GM12878 (cell line): Measurements from ENCODE around the gene TSHZ1. TPM values are rescaled to one million over a fixed set of nuclear protein-coding genes. Genes with fewer than 3 reads are reported as not detected.

Source experiments
- ATAC-seq: fragments of 200-7000 bp; cut with Tn5 transposase; 3 replicates; pipeline ENCODE4 v1.9.1; 2020; ENCODE audit warnings: mild to moderate bottlenecking, moderate library complexity
- BruUV-seq: library from RNA; stranded (reverse); fragments of 400-500 nt; replicated peaks from 2 replicates; lab custom pipeline; 2021; lab: Mats Ljungman, UMichigan
- CTCF ChIA-PET: fragments of 300-600 bp; sonication (Branson Sonifier 250); formaldehyde crosslinking; extraction: SDS; loops from one replicate; lab custom pipeline; 2021; ENCODE audit warnings: inconsistent platforms; lab: Yijun Ruan, JAX
- POLR2A ChIA-PET: fragments of 350-600 bp; formaldehyde crosslinking; extraction: SDS; loops from one replicate; lab custom pipeline; 2021; ENCODE audit warnings: inconsistent platforms; lab: Charles Lee
- RAD21 ChIA-PET: fragments of 300-600 bp; sonication (Branson Sonifier 250); formaldehyde crosslinking; loops from one replicate; lab custom pipeline; 2023; ENCODE audit warnings: antibody characterized with exemption; ENCODE audit not compliant: unreplicated experiment; lab: Charles Lee
- SMC1A ChIA-PET: fragments of 300-600 bp; sonication (Branson Sonifier 250); formaldehyde crosslinking; loops from one replicate; lab custom pipeline; 2023; ENCODE audit not compliant: unreplicated experiment, uncharacterized antibody; lab: Charles Lee
- DNase-seq: peaks from one replicate; pipeline ENCODE4 v3.0.0-alpha.2; 2011; ENCODE audit warnings: low read depth, low spot score
- FAIRE-seq: peaks from 3 replicates; lab custom pipeline; 2011; peaks lifted over from hg19 to GRCh38; lab: Jason Lieb, UNC
- H2AFZ ChIP-seq: 2 replicates; pipeline ENCODE4 v1.6.0; 2011; ENCODE audit warnings: low read depth, low read length, control low read depth; ENCODE audit not compliant: control insufficient read depth
- H3K27ac ChIP-seq: 2 replicates; pipeline ENCODE4 v1.5.1; 2011; ENCODE audit warnings: control low read depth; ENCODE audit not compliant: control insufficient read depth, insufficient read depth
- H3K27me3 ChIP-seq, 2 experiments: replicated peaks in 1 of 2; 2 replicates each; pipeline versions ENCODE4 v1.6.0 to v1.6.1; 2011; ENCODE audit warnings: low read length in 1 of 2; ENCODE audit not compliant: control insufficient read depth in 2 of 2, insufficient read depth in 2 of 2
- H3K36me3 ChIP-seq, 2 experiments: 2 replicates each; pipeline ENCODE4 v1.5.1; 2011; ENCODE audit warnings: low read length in 1 of 2; ENCODE audit not compliant: control insufficient read depth in 2 of 2, insufficient read depth in 2 of 2
- H3K4me1 ChIP-seq: 2 replicates; pipeline ENCODE4 v1.6.1; 2011; ENCODE audit warnings: mild to moderate bottlenecking, low read length, moderate library complexity, mixed read lengths; ENCODE audit not compliant: control insufficient read depth, insufficient read depth
- H3K4me2 ChIP-seq: 2 replicates; pipeline ENCODE4 v1.6.0; 2011; ENCODE audit warnings: control low read depth; ENCODE audit not compliant: control insufficient read depth, insufficient read depth
- H3K4me3 ChIP-seq: fragments of 200-600 bp; sonication (generic); 2 replicates; pipeline ENCODE4 v1.5.1; 2016
- H3K79me2 ChIP-seq: 2 replicates; pipeline ENCODE4 v1.6.0; 2011; ENCODE audit warnings: low read length; ENCODE audit not compliant: control insufficient read depth, insufficient read depth
- H3K9ac ChIP-seq: 2 replicates; pipeline ENCODE4 v1.8.0; 2011; ENCODE audit warnings: low read length, control low read depth, mixed read lengths; ENCODE audit not compliant: control insufficient read depth, insufficient read depth
- H3K9me3 ChIP-seq: replicated peaks from 3 replicates; pipeline ENCODE4 v1.5.1; 2011; ENCODE audit warnings: mild to moderate bottlenecking, low read length; ENCODE audit not compliant: control insufficient read depth, insufficient read depth
- H4K20me1 ChIP-seq: 2 replicates; pipeline ENCODE4 v1.6.0; 2011; ENCODE audit not compliant: control insufficient read depth, insufficient read depth
- BACH1 ChIP-seq: fragments of 450-650 bp; IDR thresholded peaks from 2 replicates; pipeline ENCODE4 v1.6.1; 2017; ENCODE audit warnings: mild to moderate bottlenecking, borderline replicate concordance
- BCL11A ChIP-seq: IDR thresholded peaks from 2 replicates; pipeline ENCODE4 v1.6.1; 2011; ENCODE audit warnings: low read depth, low read length
- BHLHE40 ChIP-seq, 2 experiments: fragments of 450-650 bp in 1 of 2; IDR thresholded peaks; 2 replicates each; pipeline ENCODE4 v1.6.1; 2011 to 2017; ENCODE audit warnings: low read depth in 2 of 2, borderline replicate concordance in 1 of 2, improper control_type of control experiment in 1 of 2, low read length in 1 of 2, mild to moderate bottlenecking in 1 of 2
- CBX3 ChIP-seq: fragments of 200-600 bp; sonication (generic); IDR thresholded peaks from 2 replicates; pipeline ENCODE4 v1.6.1; 2016; ENCODE audit warnings: low read depth, borderline replicate concordance
- CHD4 ChIP-seq: fragments of 200-600 bp; sonication (generic); IDR thresholded peaks from 2 replicates; pipeline ENCODE4 v1.6.1; 2016; ENCODE audit warnings: mild to moderate bottlenecking
- EED ChIP-seq: sonication (generic); IDR thresholded peaks from 2 replicates; pipeline ENCODE4 v1.6.1; 2016; ENCODE audit warnings: antibody characterized with exemption, low read depth
- ESRRA ChIP-seq: IDR thresholded peaks from 2 replicates; pipeline ENCODE4 v1.6.1; 2012; ENCODE audit warnings: mild to moderate bottlenecking, low read length, improper control_type of control experiment
- FOS ChIP-seq: IDR thresholded peaks from 3 replicates; pipeline ENCODE4 v1.6.1; 2011; ENCODE audit warnings: borderline replicate concordance; ENCODE audit not compliant: insufficient read length; ENCODE audit errors: extremely low read depth
- FOXK2 ChIP-seq: fragments of 450-650 bp; IDR thresholded peaks from 2 replicates; pipeline ENCODE4 v1.6.1; 2017; ENCODE audit warnings: mild to moderate bottlenecking, moderate library complexity
- MYB ChIP-seq: fragments of 150-350 bp; IDR thresholded peaks from 2 replicates; pipeline ENCODE4 v1.6.1; 2014; ENCODE audit warnings: mild to moderate bottlenecking, low read depth, low read length, borderline replicate concordance
- NFIC ChIP-seq: IDR thresholded peaks from 2 replicates; pipeline ENCODE4 v1.6.1; 2012; ENCODE audit warnings: low read depth, mild to moderate bottlenecking, inconsistent platforms, low read length, moderate library complexity
- PML ChIP-seq: IDR thresholded peaks from 2 replicates; pipeline ENCODE4 v1.6.1; 2012; ENCODE audit warnings: low read length, inconsistent platforms
- RELA ChIP-seq: fragments of 450-650 bp; IDR thresholded peaks from 2 replicates; pipeline ENCODE4 v1.8.0; 2014; ENCODE audit warnings: borderline replicate concordance; ENCODE audit not compliant: partially characterized antibody
- SMC3 ChIP-seq: IDR thresholded peaks from 2 replicates; pipeline ENCODE4 v1.6.1; 2011; ENCODE audit warnings: low read length, improper control_type of control experiment, borderline replicate concordance
- SPI1 ChIP-seq: IDR thresholded peaks from 2 replicates; pipeline ENCODE4 v1.6.1; 2011; ENCODE audit warnings: low read depth, mild to moderate bottlenecking, low read length, moderate library complexity, borderline replicate concordance; ENCODE audit not compliant: insufficient read depth
- SREBF2 ChIP-seq: IDR thresholded peaks from 2 replicates; pipeline ENCODE4 v1.6.1; 2012; ENCODE audit warnings: mild to moderate bottlenecking, low read length
- STAT1 ChIP-seq: fragments of 450-650 bp; conservative IDR thresholded peaks from 2 replicates; pipeline ENCODE4 v1.6.1; 2014; ENCODE audit warnings: antibody characterized with exemption, mild to moderate bottlenecking
- SUPT20H ChIP-seq: IDR thresholded peaks from 2 replicates; pipeline ENCODE4 v1.6.1; 2011; ENCODE audit warnings: low read depth, mild to moderate bottlenecking, low read length, moderate library complexity, borderline replicate concordance; ENCODE audit not compliant: control insufficient read depth
- WGBS: methylation state at CpG from one replicate; pipeline ENCODE4 v1.1.6; 2016; ENCODE audit warnings: low lambda C conversion rate; ENCODE audit not compliant: insufficient replicate concordance, insufficient coverage; ENCODE audit errors: missing lambda C conversion rate; 5-methylcytosine and 5-hydroxymethylcytosine counted together
- in situ Hi-C: fragments of 300-500 bp; cut with MboI; formaldehyde crosslinking; loops from 9 replicates; pipeline ENCODE4 v1.14.3; 2018; ENCODE audit warnings: mixed read lengths
- intact Hi-C: fragments of 100-400 bp; cut with micrococcal nuclease; formaldehyde crosslinking; loops from one replicate; pipeline ENCODE4 v1.14.2; 2022; ENCODE audit not compliant: unreplicated experiment
- polyA plus RNA-seq, 11 experiments: library from polyadenylated mRNA; depleted of rRNA in 4 of 11; unstranded in 6 of 11; stranded (reverse) in 5 of 11; fragments of >200 nt; fragmentation: Nextera tagmentation in 4 of 11; fragmentation: Illumina TruSeq in 1 of 11; extraction: Ambion mirVana in 4 of 11; extraction: Trizol in 1 of 11; gene quantifications; 1 replicate in 1 of 11; 2 replicates in 10 of 11; pipeline versions ENCODE4 v1.2.1 to v1.2.3, GENCODE V29; 2011 to 2016; ENCODE audit warnings: inconsistent platforms in 2 of 11, missing spikeins in 2 of 11, low read depth in 1 of 11
- total RNA-seq, 4 experiments: library from RNA; depleted of rRNA in 3 of 4; stranded (reverse); fragments of >200 nt in 3 of 4; fragmentation: Illumina TruSeq in 1 of 4; extraction: Trizol in 1 of 4; gene quantifications; 2 replicates each; pipeline versions ENCODE4 v1.2.1 to v1.2.3, GENCODE V29; 2013 to 2021
- TF ChIP-seq, protein P1 (sequence below): IDR thresholded peaks from 2 replicates; pipeline ENCODE4 v1.6.1; 2011; ENCODE audit warnings: low read depth, mild to moderate bottlenecking, low read length, moderate library complexity, borderline replicate concordance; ENCODE audit errors: extremely low read depth

TSHZ1 gene
- total and polyA plus RNA-seq, 10 of the 15 experiments (the other 5 are each of a cell fraction or from before 2014, with no cell fraction given): 2.2 to 15.2 (median 5.1) TPM

DNA sequence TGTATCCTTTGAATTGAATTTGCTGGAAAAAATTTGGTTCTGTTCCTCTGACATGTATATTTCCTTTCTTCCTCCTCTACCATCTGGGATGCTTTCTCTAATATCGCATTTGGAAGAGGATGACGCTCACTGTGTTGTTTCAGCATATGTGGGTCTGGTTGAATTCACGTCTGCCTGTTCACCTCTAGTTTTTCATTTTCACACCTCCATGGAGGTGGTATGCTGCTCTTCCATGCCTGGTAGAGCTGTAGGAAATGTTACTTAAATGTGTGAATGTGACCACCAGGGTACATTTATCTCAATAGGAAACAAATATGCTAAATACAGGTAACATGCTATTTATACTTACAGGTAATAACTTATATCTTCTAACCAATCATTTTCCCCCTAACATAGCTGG lies 44.5 kb downstream of the TSHZ1 start:
- Histone ChIP-seq H3K79me2 (no peaks in the 10 kb centered on the region; the same call in 1 of the 2 replicates), H3K4me1 (no peaks in the 10 kb centered on the region), H3K4me2 (no peak overlapping the region), H3K9me3 (no peaks in the 10 kb centered on the region), H3K27ac (no peak overlapping the region), H3K27me3 (no peaks in the 10 kb centered on the region), H3K4me3 (no peak overlapping the region), H4K20me1 (no peaks in the 10 kb centered on the region), H3K9ac (no peak overlapping the region), H3K36me3 (no peaks in the 10 kb centered on the region), H2AFZ (no peak overlapping the region)
- POLR2A ChIA-PET: no interaction called here
- CTCF ChIA-PET: interaction anchor here (2.9 kb wide), 1 partner anchor 11 kb away, joined by 8 read pairs; no protein-coding TSS in a partner anchor
- ATAC-seq (no peak), DNase-seq (no peak), FAIRE-seq (peak; percentile 54)
- in situ Hi-C loops (no loop called here), intact Hi-C loops (no loop called here)
- SMC1A ChIA-PET: interaction anchor here (0.5 to 2.3 kb wide), 4 partner anchors 9 to 67 kb away, joined by 3 to 10 read pairs (median 4); no protein-coding TSS in a partner anchor
- whole genome bisulfite sequencing: 90% methylated on average over 3 of the region's 3 CpGs
- no TSS peak for BruUV-seq
- no peak for TF ChIP-seq FOXK2
- no peak for TF ChIP-seq BACH1
- TF ChIP-seq RELA: no peak
- TF ChIP-seq EED: no peak
- TF ChIP-seq ESRRA: no peak
- TF ChIP-seq CHD4: no peak
- TF ChIP-seq CBX3: no peak
- TF ChIP-seq MYB: no peak
- TF ChIP-seq, protein P1, sequence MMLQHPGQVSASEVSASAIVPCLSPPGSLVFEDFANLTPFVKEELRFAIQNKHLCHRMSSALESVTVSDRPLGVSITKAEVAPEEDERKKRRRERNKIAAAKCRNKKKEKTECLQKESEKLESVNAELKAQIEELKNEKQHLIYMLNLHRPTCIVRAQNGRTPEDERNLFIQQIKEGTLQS: no peak
- no peak for TF ChIP-seq STAT1
- no peak for TF ChIP-seq SMC3
- TF ChIP-seq FOS: no peak
- no peak for TF ChIP-seq SUPT20H
- no peak for TF ChIP-seq NFIC
- TF ChIP-seq SPI1: no peak
- no peak for TF ChIP-seq SREBF2
- no peak for TF ChIP-seq PML
- TF ChIP-seq BCL11A: no peak
- TF ChIP-seq BHLHE40 (IDR thresholded peaks at IDR 0.05; ENCODE audit: borderline replicate concordance in 1 of 2, low read depth in 2 of 2, low read length in 1 of 2): no peak
- RAD21 ChIA-PET: interaction anchor here (0.8 kb wide), 1 partner anchor 9 kb away, joined by 3 read pairs; no protein-coding TSS in a partner anchor
